HPDE6-E6E7 (cell line): ENCODE data around the gene TLR9.
"Not testable (repeated sequence)": the region's sequence is repeated elsewhere in the genome, so short reads cannot be mapped to it uniquely, and the experiment has no call there.

Experiments
- DNase-seq: peaks from one replicate; pipeline ENCODE4 v3.0.0; 2011; ENCODE audit warnings: missing footprints; ENCODE audit errors: extremely low spot score

The TLR9 gene

GRCh38 chr3:52195823-52196331, 29.6 kb downstream of the TLR9 start:
- DNase-seq = no peak

- no peak for DNase-seq
These were observed 30.2 kb downstream of the TLR9 start for GRCh38 chr3:52195291-52195597.

GRCh38 chr3:52194485-52195290, 30.8 kb downstream of the TLR9 start:
- no peak for DNase-seq

GRCh38 chr3:52193065-52193464, 32.4 kb downstream of the TLR9 start:
- DNase-seq = peak; percentile 27

GRCh38 chr3:52191663-52192062, 33.8 kb downstream of the TLR9 start:
- no peak for DNase-seq

- no peak for DNase-seq
These were observed 35.0 kb downstream of the TLR9 start for GRCh38 chr3:52190294-52191074.

- DNase-seq = no peak
These were observed 36.9 kb downstream of the TLR9 start for GRCh38 chr3:52188556-52188955.

- no peak for DNase-seq
These were observed 38.7 kb downstream of the TLR9 start for GRCh38 chr3:52186729-52187128.

GRCh38 chr3:52185837-52186236, 39.6 kb downstream of the TLR9 start:
- no peak for DNase-seq

GRCh38 chr3:52185311-52185710, 40.1 kb downstream of the TLR9 start:
- DNase-seq = no peak

- DNase-seq = no peak
These were observed 40.8 kb downstream of the TLR9 start for GRCh38 chr3:52184690-52185089.

- no peak for DNase-seq
These were observed 41.5 kb downstream of the TLR9 start for GRCh38 chr3:52183786-52184445.

GRCh38 chr3:52182691-52183090, 42.8 kb downstream of the TLR9 start:
- no peak for DNase-seq

GRCh38 chr3:52182196-52182595, 43.2 kb downstream of the TLR9 start:
- no peak for DNase-seq

- no peak for DNase-seq
These were observed 43.9 kb downstream of the TLR9 start for GRCh38 chr3:52181543-52181942.

- DNase-seq = no peak
These were observed 46.9 kb downstream of the TLR9 start for GRCh38 chr3:52178537-52178936.

- not testable (repeated sequence) for DNase-seq
These were observed 47.3 kb downstream of the TLR9 start for GRCh38 chr3:52178126-52178525.

GRCh38 chr3:52177701-52178042, 47.8 kb downstream of the TLR9 start:
- DNase-seq = no peak

- DNase-seq = no peak
These were observed 48.3 kb downstream of the TLR9 start for GRCh38 chr3:52176951-52177700.

- no peak for DNase-seq
These were observed 49.2 kb downstream of the TLR9 start for GRCh38 chr3:52176180-52176752.

GRCh38 chr3:52175416-52176179, 49.8 kb downstream of the TLR9 start:
- DNase-seq = no peak
